IMR-90 (cell line): Measurements from ENCODE around the gene C6orf89. TPM values are rescaled to one million over a fixed set of nuclear protein-coding genes. Genes with fewer than 3 reads are reported as not detected.

Experiments used
- ATAC-seq: fragments of 200-7000 bp; cut with Tn5 transposase; 2 replicates; pipeline ENCODE4 v1.9.1; 2020; ENCODE audit warnings: low read depth, mild to moderate bottlenecking, moderate library complexity
- BruUV-seq: library from RNA; stranded (reverse); fragments of 400-500 nt; replicated peaks from 2 replicates; lab custom pipeline; 2021; lab: Mats Ljungman, UMichigan
- CTCF ChIA-PET: fragments of 300-600 bp; formaldehyde crosslinking; extraction: SDS; loops from one replicate; lab custom pipeline; 2021; ENCODE audit warnings: antibody characterized with exemption; lab: Yijun Ruan, JAX
- POLR2A ChIA-PET: fragments of 300-600 bp; sonication (Branson Sonifier 250); formaldehyde crosslinking; loops from one replicate; lab custom pipeline; 2022; ENCODE audit warnings: antibody characterized with exemption; ENCODE audit not compliant: unreplicated experiment; lab: Charles Lee
- DNase-seq: peaks from one replicate; pipeline ENCODE4 v3.0.0; 2013
- H2AFZ ChIP-seq: replicated peaks from 2 replicates; pipeline ENCODE3; 2013; ENCODE audit warnings: low read length, mild to moderate bottlenecking; ENCODE audit not compliant: poor library complexity
- H2AK5ac ChIP-seq: 2 replicates; pipeline ENCODE4 v1.6.1; 2013; ENCODE audit warnings: low read depth, low read length, inconsistent platforms
- H2AK9ac ChIP-seq: replicated peaks from 2 replicates; pipeline ENCODE3; 2013; ENCODE audit warnings: mild to moderate bottlenecking, low read depth, low read length, moderate library complexity; ENCODE audit not compliant: poor library complexity
- H2BK120ac ChIP-seq: 2 replicates; pipeline ENCODE4 v1.6.1; 2013; ENCODE audit warnings: low read depth, low read length, inconsistent platforms
- H2BK15ac ChIP-seq: 3 replicates; pipeline ENCODE4 v1.6.1; 2013; ENCODE audit warnings: low read depth, low read length, inconsistent platforms
- H2BK20ac ChIP-seq: 2 replicates; pipeline ENCODE4 v1.6.1; 2013; ENCODE audit warnings: low read depth, mild to moderate bottlenecking, inconsistent platforms, low read length, moderate library complexity
- H2BK5ac ChIP-seq: 2 replicates; pipeline ENCODE4 v1.6.1; 2013; ENCODE audit warnings: mild to moderate bottlenecking, low read depth, low read length, inconsistent platforms; ENCODE audit not compliant: poor library complexity, severe bottlenecking
- H3K14ac ChIP-seq: replicated peaks from 2 replicates; pipeline ENCODE4 v1.6.1; 2013; ENCODE audit warnings: low read depth, low read length, inconsistent platforms
- H3K18ac ChIP-seq: 2 replicates; pipeline ENCODE4 v1.6.1; 2013; ENCODE audit warnings: low read depth, low read length, control low read depth
- H3K23ac ChIP-seq: 2 replicates; pipeline ENCODE4 v1.6.1; 2013; ENCODE audit warnings: low read depth, low read length, inconsistent platforms
- H3K27ac ChIP-seq: 2 replicates; pipeline ENCODE4 v1.5.1; 2013; ENCODE audit warnings: mild to moderate bottlenecking, control low read depth, low read length; ENCODE audit not compliant: insufficient read depth
- H3K27me3 ChIP-seq: 2 replicates; pipeline ENCODE4 v1.6.1; 2013; ENCODE audit warnings: low read length; ENCODE audit not compliant: control insufficient read depth, insufficient read depth
- H3K36me3 ChIP-seq: 2 replicates; pipeline ENCODE4 v1.6.1; 2013; ENCODE audit warnings: low read length, mixed read lengths; ENCODE audit not compliant: control insufficient read depth, insufficient read depth
- H3K4ac ChIP-seq: 2 replicates; pipeline ENCODE4 v1.6.1; 2013; ENCODE audit warnings: low read depth, low read length, inconsistent platforms
- H3K4me1 ChIP-seq: 2 replicates; pipeline ENCODE4 v1.6.1; 2013; ENCODE audit warnings: low read length, mixed read lengths; ENCODE audit not compliant: control insufficient read depth, insufficient read depth
- H3K4me2 ChIP-seq: 2 replicates; pipeline ENCODE4 v1.6.1; 2013; ENCODE audit warnings: low read depth, mild to moderate bottlenecking, control low read depth, low read length, moderate library complexity
- H3K4me3 ChIP-seq: 2 replicates; pipeline ENCODE4 v1.5.1; 2013; ENCODE audit warnings: low read depth, mild to moderate bottlenecking, control low read depth, low read length, moderate library complexity; ENCODE audit not compliant: insufficient read depth
- H3K56ac ChIP-seq: 2 replicates; pipeline ENCODE4 v1.6.1; 2013; ENCODE audit warnings: low read length, inconsistent platforms; ENCODE audit not compliant: insufficient read depth; ENCODE audit errors: extremely low read depth
- H3K79me1 ChIP-seq, 2 experiments: 2 replicates each; pipeline ENCODE4 v1.6.1; 2013; ENCODE audit warnings: low read length in 2 of 2, inconsistent platforms in 1 of 2, low read depth in 1 of 2
- H3K9ac ChIP-seq: 2 replicates; pipeline ENCODE4 v1.6.1; 2013; ENCODE audit warnings: low read depth, low read length, control low read depth
- H3K9me1 ChIP-seq: 2 replicates; pipeline ENCODE4 v1.6.1; 2013; ENCODE audit warnings: low read length, inconsistent platforms; ENCODE audit not compliant: insufficient read depth
- H3K9me3 ChIP-seq: 2 replicates; pipeline ENCODE4 v1.6.1; 2013; ENCODE audit warnings: low read length; ENCODE audit not compliant: control insufficient read depth, insufficient read depth
- H4K20me1 ChIP-seq: 2 replicates; pipeline ENCODE4 v1.6.1; 2013; ENCODE audit warnings: low read length, inconsistent platforms; ENCODE audit not compliant: insufficient read depth
- H4K5ac ChIP-seq: 2 replicates; pipeline ENCODE4 v1.6.1; 2013; ENCODE audit warnings: mild to moderate bottlenecking, low read depth, low read length, control low read depth
- H4K8ac ChIP-seq, 2 experiments: 2 replicates each; pipeline ENCODE4 v1.6.1; 2013; ENCODE audit warnings: low read depth in 2 of 2, low read length in 2 of 2, control low read depth in 1 of 2, inconsistent platforms in 1 of 2
- H4K91ac ChIP-seq: 2 replicates; pipeline ENCODE4 v1.6.1; 2013; ENCODE audit warnings: low read depth, low read length, inconsistent platforms; ENCODE audit not compliant: insufficient read depth
- CEBPB ChIP-seq: IDR thresholded peaks from 2 replicates; pipeline ENCODE4 v1.6.1; 2012; ENCODE audit warnings: low read depth, low read length, improper control_type of control experiment
- CHD1 ChIP-seq: IDR thresholded peaks from 2 replicates; pipeline ENCODE4 v1.6.1; 2012; ENCODE audit warnings: low read depth, low read length, improper control_type of control experiment
- MAFK ChIP-seq: IDR thresholded peaks from 2 replicates; pipeline ENCODE4 v1.6.1; 2012; ENCODE audit warnings: low read depth, low read length, improper control_type of control experiment
- MAZ ChIP-seq: IDR thresholded peaks from 2 replicates; pipeline ENCODE4 v1.6.1; 2012; ENCODE audit warnings: low read depth, mild to moderate bottlenecking, low read length, improper control_type of control experiment, moderate library complexity, borderline replicate concordance
- MXI1 ChIP-seq: IDR thresholded peaks from 2 replicates; pipeline ENCODE4 v1.6.1; 2012; ENCODE audit warnings: low read depth, mild to moderate bottlenecking, low read length, moderate library complexity, borderline replicate concordance
- POLR2A ChIP-seq: IDR thresholded peaks from 2 replicates; pipeline ENCODE4 v1.6.1; 2012; ENCODE audit warnings: mild to moderate bottlenecking, low read depth, low read length
- RAD21 ChIP-seq: IDR thresholded peaks from 2 replicates; pipeline ENCODE4 v1.6.1; 2012; ENCODE audit warnings: low read length, improper control_type of control experiment
- RCOR1 ChIP-seq: IDR thresholded peaks from 2 replicates; pipeline ENCODE4 v1.6.1; 2012; ENCODE audit warnings: mild to moderate bottlenecking, low read length, improper control_type of control experiment; ENCODE audit not compliant: insufficient replicate concordance
- RFX5 ChIP-seq: IDR thresholded peaks from 2 replicates; pipeline ENCODE4 v1.8.0; 2012; ENCODE audit warnings: low read depth, mild to moderate bottlenecking, low read length, moderate library complexity
- SMC3 ChIP-seq: fragments of 150-350 bp; IDR thresholded peaks from 2 replicates; pipeline ENCODE4 v1.6.1; 2016; ENCODE audit warnings: low read depth, mild to moderate bottlenecking, antibody characterized with exemption, low read length, moderate library complexity
- WGBS, 2 experiments: methylation state at CpG; one replicate each; pipeline versions ENCODE4 v1.1.5 to v1.1.7; 2013; ENCODE audit warnings: missing lambda C conversion rate in 2 of 2; ENCODE audit not compliant: insufficient read length in 1 of 2; ENCODE audit errors: extremely low coverage in 2 of 2; 5-methylcytosine and 5-hydroxymethylcytosine counted together
- dilution Hi-C: fragments of 300-500 bp; cut with HindIII; formaldehyde crosslinking; loops from one replicate; pipeline ENCODE4 v1.14.3; 2018; ENCODE audit warnings: low sequenced_read_pairs; ENCODE audit not compliant: unreplicated experiment
- in situ Hi-C: fragments of 300-500 bp; cut with MboI; formaldehyde crosslinking; loops from 3 replicates; pipeline ENCODE4 v1.14.3; 2019; ENCODE audit warnings: low sequenced_read_pairs, inconsistent platforms, mixed read lengths
- intact Hi-C: fragments of 100-400 bp; cut with micrococcal nuclease; formaldehyde crosslinking; loops from 2 replicates; pipeline ENCODE4 v1.10.0; 2022
- polyA plus RNA-seq, 3 experiments: library from polyadenylated mRNA; depleted of rRNA; stranded (reverse); fragments of >200 nt; gene quantifications; 2 replicates each; pipeline ENCODE4 v1.2.3, GENCODE V29; 2012; ENCODE audit warnings: low replicate concordance in 1 of 3
- total RNA-seq: library from RNA; depleted of rRNA; stranded (reverse); fragments of >200 nt; gene quantifications from 2 replicates; pipeline ENCODE4 v1.2.3, GENCODE V29; 2012
- TF ChIP-seq, protein P1 (sequence below): fragments of 150-350 bp; IDR thresholded peaks from 2 replicates; pipeline ENCODE4 v1.6.1; 2016; ENCODE audit warnings: low read depth, mild to moderate bottlenecking, low read length, moderate library complexity, borderline replicate concordance
- TF ChIP-seq, protein P2 (sequence below): conservative IDR thresholded peaks from 2 replicates; pipeline ENCODE4 v1.5.1; 2012; ENCODE audit warnings: mild to moderate bottlenecking, low read depth, low read length, improper control_type of control experiment

C6orf89 gene
- total and polyA plus RNA-seq, 2 of the 4 experiments (the other 2 are of a cell fraction) = 30.8 to 52.3 TPM

DNA sequence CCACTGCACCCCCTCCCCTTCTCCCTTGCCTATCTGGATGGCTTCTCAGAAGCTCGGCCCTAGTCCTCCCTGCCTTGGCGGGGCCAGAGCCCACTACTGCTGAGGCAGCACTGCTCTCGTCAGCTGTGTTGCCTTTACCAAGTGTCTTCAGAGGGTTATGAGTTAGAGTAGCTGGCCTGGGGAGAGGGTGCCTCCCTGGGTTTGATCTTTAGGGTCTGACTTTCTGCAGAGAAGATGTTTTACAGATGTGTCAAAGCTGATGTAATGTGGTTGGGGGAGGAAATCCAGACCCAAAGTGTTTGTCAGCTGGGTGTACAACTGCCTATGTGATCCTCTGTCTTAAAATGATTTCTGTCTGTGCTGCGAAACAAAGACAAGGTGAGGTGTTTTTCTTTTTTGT lies 38.4 kb downstream of the C6orf89 start:
- H3K27me3 ChIP-seq = no peaks in the 10 kb centered on the region
- no peak overlapping the region for H3K4me2 ChIP-seq
- BruUV-seq = no TSS peak
- dilution Hi-C loops = no loop called here
- H3K9me3 ChIP-seq = no peaks in the 10 kb centered on the region
- CTCF ChIA-PET = no interaction called here
- WGBS, 2 experiments = no CpG with 5 or more reads among the region's 4 CpGs
- peaks cover 21% of the 10 kb centered on the region for H3K36me3 ChIP-seq
- H3K56ac ChIP-seq = no peak overlapping the region
- peaks cover 0 to 3% of the 10 kb centered on the region in 2 experiments; a peak in 1 of 4 replicates for H3K79me1 ChIP-seq
- no peak overlapping the region for H2AK5ac ChIP-seq
- H2AK9ac ChIP-seq = no peak overlapping the region
- no peak overlapping the region for H2BK120ac ChIP-seq
- no peak overlapping the region for H2AFZ ChIP-seq
- no peak overlapping the region for H3K14ac ChIP-seq
- POLR2A ChIA-PET = no interaction called here
- H3K23ac ChIP-seq = no peak overlapping the region
- H3K18ac ChIP-seq = peak overlapping the region; percentile 2; the same call in 1 of the 2 replicates
- H3K27ac ChIP-seq = no peak overlapping the region
- in situ Hi-C loops = no loop called here
- H3K9me1 ChIP-seq = peaks cover 20% of the 10 kb centered on the region
- no peak overlapping the region for H4K8ac ChIP-seq
- H3K4ac ChIP-seq = peak overlapping the region; percentile 8; the same call in 1 of the 2 replicates
- H4K5ac ChIP-seq = no peak overlapping the region
- ATAC-seq = peak; percentile 15; the same call in 1 of the 2 replicates
- H4K91ac ChIP-seq = no peak overlapping the region
- peak overlapping the region; percentile 1; the same call in 1 of the 2 replicates for H2BK20ac ChIP-seq
- no peak overlapping the region for H3K9ac ChIP-seq
- H2BK15ac ChIP-seq = no peak overlapping the region
- peak; percentile 46 for DNase-seq
- intact Hi-C loops = no loop called here
- H2BK5ac ChIP-seq = no peak overlapping the region
- TF ChIP-seq MAZ (no peak), MAFK (no peak), POLR2A (no peak), RAD21 (no peak), SMC3 (no peak), RFX5 (no peak), CEBPB (no peak), MXI1 (no peak), CHD1 (no peak), RCOR1 (no peak)
- TF ChIP-seq, protein P1, sequence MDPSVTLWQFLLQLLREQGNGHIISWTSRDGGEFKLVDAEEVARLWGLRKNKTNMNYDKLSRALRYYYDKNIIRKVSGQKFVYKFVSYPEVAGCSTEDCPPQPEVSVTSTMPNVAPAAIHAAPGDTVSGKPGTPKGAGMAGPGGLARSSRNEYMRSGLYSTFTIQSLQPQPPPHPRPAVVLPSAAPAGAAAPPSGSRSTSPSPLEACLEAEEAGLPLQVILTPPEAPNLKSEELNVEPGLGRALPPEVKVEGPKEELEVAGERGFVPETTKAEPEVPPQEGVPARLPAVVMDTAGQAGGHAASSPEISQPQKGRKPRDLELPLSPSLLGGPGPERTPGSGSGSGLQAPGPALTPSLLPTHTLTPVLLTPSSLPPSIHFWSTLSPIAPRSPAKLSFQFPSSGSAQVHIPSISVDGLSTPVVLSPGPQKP = no peak
- TF ChIP-seq, protein P2, sequence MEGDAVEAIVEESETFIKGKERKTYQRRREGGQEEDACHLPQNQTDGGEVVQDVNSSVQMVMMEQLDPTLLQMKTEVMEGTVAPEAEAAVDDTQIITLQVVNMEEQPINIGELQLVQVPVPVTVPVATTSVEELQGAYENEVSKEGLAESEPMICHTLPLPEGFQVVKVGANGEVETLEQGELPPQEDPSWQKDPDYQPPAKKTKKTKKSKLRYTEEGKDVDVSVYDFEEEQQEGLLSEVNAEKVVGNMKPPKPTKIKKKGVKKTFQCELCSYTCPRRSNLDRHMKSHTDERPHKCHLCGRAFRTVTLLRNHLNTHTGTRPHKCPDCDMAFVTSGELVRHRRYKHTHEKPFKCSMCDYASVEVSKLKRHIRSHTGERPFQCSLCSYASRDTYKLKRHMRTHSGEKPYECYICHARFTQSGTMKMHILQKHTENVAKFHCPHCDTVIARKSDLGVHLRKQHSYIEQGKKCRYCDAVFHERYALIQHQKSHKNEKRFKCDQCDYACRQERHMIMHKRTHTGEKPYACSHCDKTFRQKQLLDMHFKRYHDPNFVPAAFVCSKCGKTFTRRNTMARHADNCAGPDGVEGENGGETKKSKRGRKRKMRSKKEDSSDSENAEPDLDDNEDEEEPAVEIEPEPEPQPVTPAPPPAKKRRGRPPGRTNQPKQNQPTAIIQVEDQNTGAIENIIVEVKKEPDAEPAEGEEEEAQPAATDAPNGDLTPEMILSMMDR = no peak
- H3K4me3 ChIP-seq = no peak overlapping the region
- H3K4me1 ChIP-seq = peaks cover 41% of the 10 kb centered on the region
- no peaks in the 10 kb centered on the region for H4K20me1 ChIP-seq
